AG08395 (cell line): ENCODE measurements around the gene C1orf198.

ENCODE experiments used
- DNase-seq: peaks from one replicate; pipeline ENCODE4 v3.0.0; 2012; ENCODE audit warnings: mixed read lengths, low spot score

C1orf198 gene

DNA sequence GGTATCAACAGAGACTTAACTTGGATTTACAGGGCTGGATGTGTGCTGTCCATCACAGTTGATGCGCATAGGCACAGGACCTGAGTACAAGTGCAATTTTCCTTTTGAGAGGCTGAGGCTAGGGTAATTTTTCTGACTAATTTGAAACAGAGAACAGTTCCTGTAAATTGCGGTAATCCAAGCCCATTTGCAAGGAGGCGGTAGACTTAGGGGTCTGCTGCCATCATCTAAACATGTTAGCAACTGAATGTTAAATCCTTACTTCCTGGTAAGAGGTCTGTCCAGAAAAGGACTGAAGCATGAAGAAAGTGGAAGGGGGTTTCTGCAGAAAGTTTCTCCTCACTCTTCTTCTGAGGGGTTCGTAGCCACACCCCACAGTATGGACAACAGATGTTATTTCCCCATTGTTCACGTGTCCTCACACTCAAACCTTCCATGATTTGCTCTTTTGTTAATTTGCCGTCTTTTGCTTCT is 23.7 kb upstream of the C1orf198 start:
- DNase-seq, result peak; percentile 19

DNA sequence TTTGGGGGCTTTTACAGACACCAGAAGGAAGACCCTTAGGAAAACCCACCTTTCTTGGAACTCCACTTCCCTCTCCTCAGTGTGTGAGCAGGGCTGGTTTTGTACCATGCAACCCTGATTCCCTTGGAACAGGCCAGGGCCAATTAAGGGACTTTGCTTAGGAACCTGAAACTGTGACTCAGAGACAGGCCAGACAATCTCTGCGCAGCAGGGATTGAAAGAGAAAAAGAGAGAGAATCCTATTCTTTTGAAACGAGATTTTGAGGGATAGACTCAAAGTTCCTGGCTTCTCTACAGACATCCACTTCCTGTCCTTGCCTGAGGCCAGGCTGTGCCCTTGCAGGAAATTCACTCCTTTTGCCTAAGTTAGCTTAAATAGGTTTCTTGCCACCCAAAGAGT is 23.1 kb upstream of the C1orf198 start:
- peak; percentile 67 for DNase-seq

DNA sequence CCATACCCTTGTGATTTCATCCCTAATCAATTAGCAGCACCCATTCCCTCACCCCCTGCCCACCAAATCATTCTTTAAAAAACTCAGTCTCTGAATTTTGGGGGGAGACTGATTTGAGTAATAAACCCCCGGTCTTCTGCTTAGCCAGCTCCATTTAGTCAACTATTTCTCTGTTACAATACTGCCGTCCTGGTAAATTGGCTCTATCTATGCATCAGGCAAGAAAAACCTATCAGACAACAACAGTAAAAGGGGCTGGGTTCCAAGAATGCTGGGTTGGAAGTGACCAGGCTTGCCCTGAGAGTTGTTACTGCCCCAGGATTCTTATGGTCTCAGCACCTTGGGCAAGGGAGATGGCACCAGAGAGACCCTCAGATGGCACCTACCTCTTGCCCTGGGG is 16.3 kb upstream of the C1orf198 start:
- DNase-seq, result no peak

DNA sequence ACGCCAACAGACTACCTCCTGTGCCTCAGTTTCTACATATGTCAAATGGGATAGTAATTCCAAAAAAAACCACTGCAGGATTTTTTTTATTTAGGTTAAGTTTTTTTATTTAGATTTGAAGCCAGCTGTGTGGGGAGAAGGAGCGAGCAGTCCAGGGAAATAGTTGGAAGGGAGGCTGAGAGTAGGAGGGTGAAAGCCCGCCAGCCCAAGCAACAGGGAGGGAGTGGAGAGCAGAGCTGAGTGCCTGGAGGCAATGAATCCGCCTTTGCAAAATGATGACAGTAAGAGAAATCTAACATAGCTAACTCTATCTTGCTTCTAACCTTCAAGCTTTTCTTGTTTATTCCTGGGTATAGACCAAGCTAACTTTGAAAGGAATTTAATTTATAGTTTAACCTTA is 15.6 kb upstream of the C1orf198 start:
- DNase-seq, result no peak

DNA sequence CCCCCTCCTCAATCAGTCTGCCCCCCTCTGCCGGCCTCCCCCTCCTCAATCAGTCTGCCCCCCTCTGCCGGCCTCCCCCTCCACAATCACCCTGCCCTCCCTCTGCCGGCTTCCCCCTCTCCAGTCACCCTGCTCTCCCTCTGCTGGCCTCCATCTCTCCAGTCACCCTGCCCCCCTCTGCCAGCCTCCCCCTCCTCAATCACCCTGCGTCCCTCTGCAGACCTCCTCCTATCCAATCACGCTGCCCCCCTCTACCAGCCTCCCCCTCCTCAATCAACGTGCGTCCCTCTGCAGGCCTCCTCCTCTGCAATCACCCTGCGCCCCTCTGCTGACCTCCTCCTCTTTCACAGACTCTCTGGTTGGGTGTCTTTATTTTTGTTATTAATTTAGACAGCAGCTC is 11.5 kb upstream of the C1orf198 start:
- no peak for DNase-seq

DNA sequence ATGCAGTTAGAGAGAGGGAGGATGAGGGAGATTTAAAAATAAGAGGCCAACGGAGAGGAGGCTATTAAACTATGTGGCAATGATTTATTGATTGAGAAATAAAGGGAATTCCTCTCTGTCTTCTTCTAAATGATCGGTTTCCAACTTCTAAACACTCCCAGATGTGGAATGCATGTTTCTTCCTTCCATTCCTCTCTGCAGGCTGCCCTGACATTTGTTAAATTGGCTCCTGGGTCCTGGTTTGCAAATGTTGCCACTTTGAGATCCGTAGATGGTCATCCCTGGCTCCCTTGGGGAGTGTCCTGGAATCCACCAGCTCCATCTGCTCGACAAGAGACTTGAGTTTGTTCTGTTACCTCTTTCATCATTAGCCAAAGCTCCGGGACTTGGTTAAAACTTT is 10.3 kb upstream of the C1orf198 start:
- DNase-seq, result peak; percentile 92

DNA sequence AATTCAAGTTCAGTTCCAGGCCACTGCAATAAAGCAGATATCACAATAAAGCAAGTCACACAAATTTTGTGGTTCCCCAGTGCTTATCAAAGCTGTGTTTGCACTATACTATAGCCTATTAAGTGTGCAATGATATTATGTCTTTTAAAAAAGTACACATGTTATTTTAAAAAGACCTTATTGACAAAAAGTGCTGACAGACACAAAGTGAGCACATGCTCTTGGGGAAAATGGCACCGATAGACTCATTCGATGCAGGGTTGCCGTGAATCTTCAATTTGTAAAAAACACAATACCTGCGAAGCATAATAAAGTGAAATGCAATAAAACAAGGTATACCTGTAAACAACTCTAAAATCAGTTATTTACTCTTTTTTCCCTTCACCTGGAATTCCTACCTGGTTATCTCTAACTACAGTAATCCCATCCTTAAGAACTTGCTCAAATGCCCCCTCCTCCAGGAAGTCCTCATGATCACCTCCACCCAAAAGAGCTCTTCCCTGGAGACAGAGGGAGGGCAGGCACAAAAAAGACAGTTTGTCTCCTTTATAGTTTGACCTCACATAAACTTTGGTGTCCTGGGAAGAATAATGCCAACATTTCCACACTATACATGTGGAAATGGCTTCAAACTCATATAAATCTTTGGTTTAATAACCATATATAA is 9.7 kb upstream of the C1orf198 start:
- no peak for DNase-seq

DNA sequence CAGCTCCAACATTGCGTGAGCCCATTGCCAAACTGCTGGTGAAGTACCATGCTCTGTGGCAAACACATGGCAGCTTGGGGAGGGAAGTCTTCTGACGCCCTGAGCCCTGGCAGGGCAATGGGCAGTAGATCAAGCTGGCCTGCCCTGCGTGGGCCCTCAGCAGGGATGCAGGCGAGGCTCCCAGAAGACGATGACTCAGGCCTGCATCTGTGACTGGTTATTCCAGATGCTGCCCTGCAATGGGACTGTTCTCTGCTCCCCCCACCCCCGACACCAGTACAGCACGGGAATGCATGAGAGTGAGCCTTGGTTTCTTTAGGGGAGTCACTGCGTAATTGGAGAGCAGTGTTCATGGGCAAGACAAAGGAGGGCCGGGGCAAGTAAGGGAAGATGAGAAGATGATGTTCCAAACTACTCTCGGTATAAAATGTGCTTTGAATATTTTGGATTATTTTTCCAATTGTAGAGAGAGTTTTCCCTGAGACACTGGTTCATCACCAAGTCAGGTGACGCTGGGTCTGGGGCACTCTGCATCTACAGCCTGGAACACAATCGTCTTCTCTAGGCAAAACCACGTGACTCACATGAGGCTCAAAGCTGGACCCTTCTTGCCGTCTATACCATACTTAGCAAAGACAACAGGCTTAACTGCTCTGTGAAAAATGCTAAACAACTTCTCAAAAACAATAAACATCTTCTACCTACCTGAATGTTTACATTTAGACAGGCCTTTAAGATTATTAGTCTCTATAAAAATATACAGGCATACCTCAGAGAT is 9.0 kb upstream of the C1orf198 start:
- DNase-seq, result peak; percentile 90

DNA sequence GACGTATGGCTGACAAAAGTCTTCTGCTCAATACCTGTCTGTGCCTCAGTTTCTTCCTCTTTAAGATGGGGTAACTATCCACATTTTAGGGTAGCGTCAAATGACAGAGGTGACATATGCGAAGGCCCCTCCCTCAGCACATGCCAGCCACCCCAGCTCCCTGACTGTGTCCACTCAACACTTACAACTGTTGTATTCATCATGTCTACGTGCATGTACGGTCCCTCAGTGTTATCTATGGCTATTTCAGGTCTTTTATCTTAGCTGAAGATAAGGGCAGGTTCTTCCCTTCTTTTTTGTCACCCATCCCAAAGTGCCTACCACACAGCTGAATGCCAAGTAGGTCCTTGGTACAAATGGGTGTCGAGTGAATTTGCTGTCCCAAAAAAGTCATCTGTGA is 8.3 kb upstream of the C1orf198 start:
- no peak for DNase-seq

DNA sequence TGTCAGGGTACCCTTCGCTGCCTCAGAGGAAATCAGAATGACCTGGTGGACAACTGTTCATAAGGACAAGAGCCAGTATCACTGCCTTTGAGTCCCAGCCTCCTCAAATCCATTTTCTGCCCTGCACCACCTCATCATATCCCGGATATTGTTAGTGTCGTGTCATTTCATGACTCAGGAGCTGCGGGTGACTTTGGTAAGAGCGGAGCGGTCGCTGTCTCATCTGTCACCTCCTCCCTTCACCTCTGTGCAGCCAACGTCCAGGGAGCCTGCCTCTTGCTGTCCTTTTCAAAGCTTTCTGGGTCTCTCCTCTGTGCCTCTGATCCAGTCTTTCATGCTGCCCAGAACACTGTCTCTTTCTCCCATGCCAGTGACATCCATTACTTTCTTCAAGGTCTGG is 7.0 kb upstream of the C1orf198 start:
- no peak for DNase-seq

DNA sequence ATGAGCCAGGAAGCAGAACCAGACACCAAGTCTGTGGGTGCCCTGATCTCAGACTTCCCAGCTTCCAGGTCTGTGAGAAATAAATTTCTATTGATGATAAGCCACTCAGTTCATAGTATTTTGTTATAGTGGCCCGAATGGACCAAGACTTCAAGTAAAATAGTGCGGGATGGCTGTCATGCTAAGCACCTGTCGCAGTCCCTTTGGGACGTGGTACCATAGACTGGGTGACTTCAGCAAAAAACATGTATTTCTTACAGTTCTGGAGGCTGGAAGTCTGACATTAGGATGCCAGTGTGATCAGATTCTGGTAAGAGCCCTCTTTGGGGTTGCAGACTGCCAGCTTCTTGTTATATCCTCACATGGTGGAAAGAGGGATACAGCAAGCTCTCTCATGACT is 2.6 kb upstream of the C1orf198 start:
- no peak for DNase-seq

DNA sequence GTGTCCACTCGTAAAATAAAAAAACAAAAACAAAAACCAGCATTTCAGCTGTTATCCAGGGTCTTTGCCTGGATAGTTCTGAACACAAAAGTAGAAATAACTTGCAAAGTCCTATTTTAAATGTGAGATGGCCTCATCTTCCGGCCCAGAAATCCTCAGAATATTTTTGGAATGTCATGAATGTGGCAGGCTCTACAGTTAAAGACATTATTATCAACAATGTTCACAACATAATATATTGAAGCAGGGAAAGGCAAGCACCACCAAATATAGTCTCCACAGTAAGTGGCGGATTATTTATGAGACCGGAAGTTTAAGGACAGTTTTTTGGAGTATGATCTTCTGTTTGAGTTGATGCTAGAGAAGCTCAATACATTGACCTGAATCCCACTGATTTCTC is 1.2 kb upstream of the C1orf198 start:
- no peak for DNase-seq

DNA sequence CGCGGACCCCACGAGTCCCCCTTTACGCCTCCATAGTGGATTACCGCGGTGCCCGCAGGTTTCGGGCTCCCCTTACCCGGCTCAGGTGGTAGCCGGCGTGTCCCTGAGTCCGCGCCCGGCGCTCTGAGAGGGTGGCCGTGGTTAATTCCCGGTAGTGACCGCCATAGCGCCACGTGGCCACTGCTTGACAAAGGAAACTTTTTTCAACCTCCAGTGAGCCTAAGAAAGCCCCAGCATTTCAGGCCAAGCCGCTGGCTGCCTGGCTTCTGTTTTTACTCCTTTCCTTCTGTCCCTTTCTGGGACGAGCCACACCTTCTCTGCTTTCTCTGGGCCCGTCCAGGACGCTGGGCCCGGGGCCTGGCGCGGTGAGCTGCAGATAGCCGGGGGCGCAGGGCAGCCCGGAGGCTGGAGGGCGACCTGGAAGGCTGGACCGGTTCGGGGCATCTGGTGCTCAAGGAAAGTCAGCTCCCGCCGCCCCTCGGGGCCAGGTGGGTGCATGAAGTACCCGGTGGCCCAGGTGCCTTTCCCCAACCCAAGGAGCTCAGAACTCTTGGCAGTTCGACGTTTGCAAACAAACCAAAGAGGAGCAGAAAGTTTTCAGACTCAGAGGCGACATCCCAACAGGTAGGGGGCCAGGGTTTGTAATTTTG is 540 bp upstream of the C1orf198 start:
- DNase-seq, result no peak

DNA sequence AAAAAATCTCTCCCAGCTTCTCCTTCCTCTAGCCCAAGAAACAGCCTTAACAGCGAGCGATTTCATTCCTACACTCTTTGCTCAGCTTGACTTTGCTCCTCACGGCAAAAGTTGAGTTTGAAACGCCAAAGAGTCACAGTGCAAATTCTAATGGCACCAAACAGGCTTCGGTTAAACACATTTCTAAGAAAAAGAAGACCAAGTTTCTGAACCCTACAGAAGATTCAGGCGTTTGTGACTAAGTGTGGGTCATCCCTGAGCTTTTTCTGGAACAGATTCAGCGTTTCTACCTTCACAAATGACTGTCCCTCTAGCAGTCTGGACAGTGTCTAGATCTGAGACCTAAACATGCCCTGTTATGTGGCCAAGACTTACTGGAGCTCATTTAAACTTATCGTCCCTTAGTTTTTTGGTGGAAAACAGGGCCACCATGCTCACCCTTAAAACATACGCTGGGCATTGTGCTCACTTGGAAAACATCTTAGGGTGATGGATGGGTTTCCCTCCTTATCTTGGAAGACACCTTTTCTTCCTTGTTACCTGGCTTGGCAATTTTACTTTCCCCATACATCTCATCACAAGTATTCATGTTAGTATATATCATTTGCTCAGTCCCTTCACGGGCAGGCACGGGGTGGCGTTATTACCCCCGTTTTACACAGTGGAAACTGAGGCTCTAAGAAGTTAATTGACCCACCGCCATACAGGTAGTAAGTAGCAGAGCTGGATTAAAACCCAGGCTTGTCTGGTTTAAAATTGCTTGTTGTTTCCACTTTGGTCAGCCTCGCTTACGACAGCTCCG is 1.0 kb downstream of the C1orf198 start:
- DNase-seq, result no peak

DNA sequence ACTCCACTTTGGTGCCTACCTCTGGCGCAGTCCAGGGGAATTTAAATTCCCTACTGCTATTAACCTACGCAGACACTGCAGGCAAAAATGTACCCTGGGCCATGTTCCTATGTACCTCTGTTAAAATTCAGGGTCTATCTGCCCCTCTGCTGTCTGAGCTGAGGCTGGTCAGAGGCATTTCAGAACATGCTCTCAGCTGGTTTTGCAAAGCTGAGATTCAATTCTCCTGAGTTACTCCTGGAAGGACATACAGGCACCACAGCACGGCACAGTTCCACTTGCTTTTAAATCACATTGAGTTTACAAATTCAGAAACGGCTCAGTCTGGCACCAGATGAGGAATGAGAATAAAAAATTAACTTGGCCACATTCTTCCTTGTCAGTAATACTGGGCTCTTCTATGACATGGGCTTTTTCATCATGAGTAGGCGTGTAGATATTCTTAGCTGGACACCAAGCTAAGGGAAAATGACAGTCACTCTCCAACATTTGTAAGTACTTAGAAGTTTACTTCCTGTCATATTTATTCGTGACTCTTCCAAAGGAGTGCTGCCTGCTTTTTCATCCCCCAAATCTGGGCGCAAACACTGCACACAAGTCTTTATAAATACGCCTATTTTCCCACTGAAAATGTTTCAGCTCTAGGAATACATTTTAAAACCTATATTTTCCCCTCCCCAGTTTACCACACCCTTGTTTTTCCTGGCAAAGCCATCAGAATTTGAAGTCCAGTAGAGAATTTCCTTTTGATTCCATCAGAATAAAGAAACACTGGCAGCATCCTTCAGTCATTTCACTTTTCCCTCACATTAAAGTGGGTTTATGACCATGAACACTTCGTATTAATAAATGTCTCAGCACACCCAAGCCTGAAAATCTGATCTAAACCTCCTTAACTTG is 1.9 kb downstream of the C1orf198 start:
- DNase-seq, result no peak

DNA sequence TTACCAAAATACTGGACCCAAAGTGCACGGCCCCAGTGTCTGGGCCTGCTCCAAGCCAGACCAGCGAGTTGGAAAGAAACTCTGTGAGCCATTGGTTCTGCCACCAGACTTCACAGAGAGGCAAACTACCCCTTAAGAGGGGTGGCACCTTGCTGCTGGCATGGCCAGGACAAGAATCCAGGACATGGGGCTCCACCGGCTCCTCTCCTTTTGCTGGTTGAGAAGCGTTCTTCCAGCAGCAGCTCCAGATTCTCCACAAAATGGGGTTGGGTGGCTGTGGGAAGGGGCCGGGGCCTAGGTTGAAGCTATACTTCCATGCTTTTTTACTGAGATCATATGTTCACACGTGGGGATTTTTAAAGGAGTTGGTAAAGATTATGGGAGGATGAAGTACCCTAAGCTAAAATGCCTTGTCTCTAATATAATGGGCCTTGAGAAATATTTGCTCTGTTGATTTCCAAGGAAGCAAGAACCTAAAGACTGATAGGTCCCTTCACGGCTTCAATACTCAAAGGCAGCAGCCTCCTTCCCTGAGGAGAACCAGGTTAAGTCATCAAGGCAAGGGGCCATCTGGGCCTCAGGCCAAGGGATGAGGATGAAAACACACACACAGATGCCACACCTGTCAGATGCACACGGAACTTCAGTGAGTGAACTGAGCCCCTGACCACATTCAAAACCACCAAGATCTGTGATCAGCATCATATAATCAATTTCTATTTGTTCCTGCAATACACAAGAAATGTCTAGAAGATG is 3.1 kb downstream of the C1orf198 start:
- DNase-seq, result no peak

DNA sequence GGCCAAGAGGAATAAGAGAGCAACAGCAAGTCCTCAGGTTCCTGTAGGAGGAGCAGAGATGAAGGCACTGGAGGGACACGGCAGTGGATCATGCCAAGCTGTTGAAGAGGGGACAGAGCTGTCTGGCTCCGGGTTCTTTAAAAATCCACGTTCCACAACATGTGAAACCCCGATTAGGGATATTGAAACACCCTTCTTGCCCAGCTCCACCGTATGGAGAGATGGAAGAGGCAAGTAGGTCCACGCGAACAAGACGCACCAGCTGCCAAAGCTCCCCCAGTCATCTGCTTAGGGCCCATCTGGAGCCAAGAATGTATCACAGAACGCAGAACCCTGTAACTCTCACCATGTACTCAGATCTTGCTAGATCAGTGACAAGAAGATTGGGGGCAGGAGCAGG is 3.9 kb downstream of the C1orf198 start:
- DNase-seq, result no peak

DNA sequence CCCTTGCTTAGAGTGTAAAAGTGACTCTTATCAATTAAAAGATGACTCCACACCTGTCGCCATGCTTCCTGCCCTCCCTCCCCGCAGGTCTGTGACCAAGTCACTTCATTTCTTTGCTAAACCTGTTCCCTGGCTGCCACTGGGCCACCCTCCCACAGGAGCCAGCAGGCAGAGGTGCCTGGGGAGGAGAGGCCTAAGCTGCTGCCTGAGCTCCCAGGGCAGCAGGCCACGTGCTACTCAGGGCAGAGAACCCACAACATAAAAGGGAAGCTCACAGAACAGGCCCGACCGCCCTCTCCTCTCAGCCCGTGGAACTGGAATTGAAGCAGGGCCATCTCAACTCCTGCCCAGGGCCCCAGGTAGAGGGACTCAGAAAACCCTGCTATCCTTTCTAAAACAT is 4.9 kb downstream of the C1orf198 start:
- no peak for DNase-seq

DNA sequence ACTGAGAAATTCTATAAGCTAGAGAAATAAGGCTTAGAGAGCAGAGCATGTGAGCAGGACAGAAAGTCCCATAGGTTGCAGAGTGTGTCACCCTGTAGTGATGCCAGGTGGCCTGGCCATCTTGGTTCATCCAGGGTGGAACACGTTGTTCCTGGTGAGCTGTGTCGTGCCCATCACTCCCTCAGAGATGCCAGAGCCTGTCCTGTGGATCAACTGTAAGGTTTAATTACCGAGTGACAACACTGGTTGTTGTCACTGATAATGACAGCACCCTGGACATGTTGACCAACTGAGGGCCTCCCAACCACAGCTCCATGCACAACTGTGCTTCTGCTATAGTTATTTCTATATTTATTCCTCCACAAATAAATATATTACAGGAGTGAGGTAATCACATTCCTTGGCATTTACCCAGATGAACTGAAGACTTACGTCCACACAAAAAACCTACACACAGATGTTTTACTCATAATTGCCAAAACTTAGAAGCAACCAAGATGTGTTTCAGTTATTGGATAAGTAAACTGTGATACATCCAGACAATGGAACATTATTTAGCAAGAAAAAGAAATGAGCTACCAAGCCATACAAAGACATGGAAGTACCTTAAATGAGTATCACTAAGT is 6.2 kb downstream of the C1orf198 start:
- no peak for DNase-seq

DNA sequence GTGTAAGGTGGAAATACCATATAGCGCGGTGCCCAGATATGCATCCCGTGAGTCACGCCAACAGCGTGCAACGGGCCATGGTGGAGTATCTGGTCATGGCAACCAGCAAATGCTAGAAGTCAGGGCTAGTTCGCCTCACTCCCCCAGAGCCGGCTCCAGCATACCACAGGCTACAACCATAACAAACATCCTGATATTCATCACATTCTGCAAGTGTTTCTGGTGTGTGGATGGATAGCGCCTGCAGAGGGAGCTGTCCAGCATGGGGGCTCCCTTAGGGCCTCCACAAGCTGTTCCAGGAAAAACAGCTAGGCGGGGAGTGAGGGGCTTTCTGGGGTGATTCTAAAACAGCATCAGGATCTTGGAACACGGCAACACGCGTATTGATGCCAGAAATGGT is 6.8 kb downstream of the C1orf198 start:
- DNase-seq, result no peak
